Dermis microvascular lymphatic vessel endothelial cell (primary cell): ENCODE data around the gene LUZP1. TPM values are rescaled to one million over a fixed set of nuclear protein-coding genes. Genes with fewer than 3 reads are reported as not detected.

Experiments used
- DNase-seq, 2 donors: peaks; one replicate each; pipeline versions ENCODE4 v3.0.0 to v3.0.0-alpha.2; 2010; ENCODE audit warnings: low read depth in 2 of 2
- total RNA-seq: library from RNA; depleted of rRNA; stranded (reverse); fragments of >200 nt; gene quantifications from 2 replicates; pipeline ENCODE4 v1.2.1, GENCODE V29; 2014

The LUZP1 gene
- total RNA-seq, 1 donor from 2014 or later = 29.1 TPM

DNA sequence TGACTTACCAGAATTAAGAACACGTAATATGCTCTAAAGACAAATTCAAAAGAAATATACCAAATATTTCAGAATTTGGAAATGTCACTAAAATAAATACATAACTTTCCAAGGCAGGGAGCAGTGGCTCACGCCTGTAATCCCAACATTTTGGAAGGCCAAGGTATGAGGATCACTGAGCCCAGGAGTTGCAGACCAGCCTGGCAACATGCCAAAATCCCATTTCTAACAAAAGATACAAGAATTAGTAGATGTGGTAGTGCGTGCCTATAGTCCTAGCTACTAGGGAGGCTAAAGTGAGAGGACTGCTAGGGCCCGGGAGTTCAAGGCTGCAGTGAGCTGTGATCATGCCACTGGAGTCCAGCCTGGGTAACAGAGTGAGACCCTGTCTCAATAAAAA, 11.7 kb downstream of the LUZP1 start:
- no peak for DNase-seq

DNA sequence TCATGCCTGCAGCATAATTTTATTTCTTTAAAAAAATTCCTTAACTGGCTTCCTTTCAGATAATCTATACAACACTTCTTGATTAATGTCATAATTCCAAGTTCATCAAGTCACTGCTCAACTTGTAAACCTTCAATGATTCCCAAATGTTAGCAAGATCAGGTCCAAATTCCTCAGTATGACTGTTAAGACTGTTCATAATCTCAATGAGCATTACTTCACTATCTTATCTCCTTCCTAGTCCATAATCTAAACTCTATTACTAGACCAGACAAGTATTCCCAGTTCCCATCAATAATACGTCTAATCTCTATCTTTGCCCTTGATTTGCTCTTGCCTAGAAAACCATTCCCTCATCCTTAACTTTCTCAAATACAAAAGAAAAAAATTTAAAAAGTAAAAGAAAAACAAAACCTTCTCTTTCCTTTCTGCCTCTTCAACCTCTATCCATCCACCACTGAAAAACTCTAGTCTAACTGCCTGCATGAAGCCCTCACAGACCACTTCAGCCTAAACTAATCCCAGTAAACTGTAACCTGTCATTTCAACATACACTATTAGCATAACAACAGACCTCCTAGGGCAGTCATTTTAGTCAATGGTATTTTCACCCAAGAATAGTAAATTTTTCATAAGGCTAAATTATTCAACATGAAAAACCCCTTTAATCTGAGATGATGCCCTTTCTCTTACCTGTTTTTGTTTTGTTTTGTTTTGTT, 15.5 kb downstream of the LUZP1 start:
- DNase-seq = no peak

GRCh38 chr1:23150742-23151141, 17.9 kb downstream of the LUZP1 start:
- DNase-seq = no peak

- no peak for DNase-seq
These were observed 18.5 kb downstream of the LUZP1 start for GRCh38 chr1:23150125-23150524.

DNA sequence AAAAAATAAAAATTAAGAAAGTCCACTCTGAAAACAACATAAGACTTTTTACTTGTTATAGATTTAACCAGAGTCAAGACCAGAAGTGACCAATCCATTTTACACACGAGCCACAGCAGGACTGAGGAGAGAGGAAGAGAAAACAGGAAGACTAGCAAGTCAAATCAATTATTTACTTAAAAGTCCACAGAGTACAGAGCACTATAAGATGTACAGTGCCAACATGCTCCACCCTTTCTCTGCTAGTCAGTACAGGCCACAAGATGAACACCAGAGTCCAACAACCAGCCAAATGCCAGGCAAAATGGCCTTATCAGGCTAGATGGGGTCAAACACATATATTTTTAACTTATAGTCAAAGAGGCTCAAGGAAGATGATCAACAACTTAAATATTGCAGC, 19.5 kb downstream of the LUZP1 start:
- DNase-seq = peak in 1 of 2 donors; percentile 21

DNA sequence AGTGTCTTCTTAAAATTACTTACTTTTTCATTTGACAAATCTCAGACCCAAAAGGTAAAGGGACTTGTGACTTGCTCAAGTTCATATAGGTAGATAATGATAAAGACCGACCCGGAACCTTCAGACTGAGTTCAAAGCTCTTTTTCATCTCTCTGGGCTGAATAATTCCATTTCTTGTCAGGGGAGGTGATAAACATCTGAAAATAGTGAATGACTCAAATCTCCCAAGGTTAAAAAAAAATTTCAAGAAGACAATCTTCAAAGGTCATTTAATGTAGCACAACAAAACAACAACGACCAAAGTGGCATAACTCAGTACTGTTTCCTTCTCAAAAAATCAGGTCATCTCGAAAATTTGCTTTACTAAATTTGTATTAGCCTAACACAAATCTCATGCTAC, 20.6 kb downstream of the LUZP1 start:
- DNase-seq = no peak

DNA sequence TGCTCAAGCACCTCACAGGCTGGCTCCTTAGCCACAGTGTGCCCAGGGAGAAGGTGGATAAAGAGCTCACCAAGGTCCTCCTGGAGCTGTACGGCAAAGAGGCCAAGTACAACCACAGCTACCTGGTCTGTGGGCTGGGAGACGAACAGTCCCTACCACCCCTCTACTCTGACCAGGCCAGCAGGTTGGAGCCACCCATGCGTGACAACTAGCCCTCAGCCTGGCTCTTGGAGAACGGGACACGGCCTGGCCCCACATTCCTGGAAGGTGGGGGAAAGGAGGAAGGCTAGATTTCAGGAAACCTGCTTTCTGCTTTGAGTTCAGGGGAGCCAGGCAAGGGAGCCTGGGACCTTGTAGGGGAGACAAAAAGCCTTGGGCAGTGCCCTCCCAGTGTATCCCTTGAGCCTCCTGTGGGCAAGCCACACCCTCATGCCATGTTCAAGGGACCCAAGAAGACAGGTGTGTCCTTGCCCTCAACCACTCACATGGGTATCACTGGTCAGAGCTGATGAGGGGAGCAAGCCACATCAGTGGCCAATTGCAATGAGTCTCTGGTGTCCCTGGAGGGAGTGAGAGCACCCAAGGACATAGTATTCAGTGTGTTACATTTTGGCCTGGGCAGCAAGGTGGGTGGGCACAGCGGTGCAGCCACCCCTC, 27.6 kb downstream of the LUZP1 start:
- DNase-seq = no peak

GRCh38 chr1:23135268-23135667, 33.4 kb downstream of the LUZP1 start:
- no peak for DNase-seq

GRCh38 chr1:23134055-23134454, 34.6 kb downstream of the LUZP1 start:
- no peak for DNase-seq

- DNase-seq = no peak
These were observed 35.1 kb downstream of the LUZP1 start for GRCh38 chr1:23133587-23133986.

DNA sequence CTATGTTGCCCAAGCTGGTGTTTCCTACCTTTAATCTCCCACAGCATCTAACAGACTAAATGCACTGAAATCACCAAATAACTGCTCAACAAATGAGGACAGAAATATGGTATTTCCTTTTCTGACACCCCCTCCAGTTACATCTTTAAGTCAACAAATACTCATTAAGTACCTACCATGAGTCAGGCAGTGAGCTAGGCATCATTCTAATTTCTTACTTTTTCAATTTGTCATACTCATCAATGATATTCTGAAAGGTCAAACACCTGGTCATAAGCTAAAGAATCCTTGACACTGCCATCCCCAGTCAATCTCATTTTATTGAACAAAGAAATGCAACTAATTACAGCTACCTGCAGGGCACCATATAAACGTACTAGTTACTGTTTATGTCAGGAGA, 36.6 kb downstream of the LUZP1 start:
- DNase-seq = peak in 1 of 2 donors; percentile 53

DNA sequence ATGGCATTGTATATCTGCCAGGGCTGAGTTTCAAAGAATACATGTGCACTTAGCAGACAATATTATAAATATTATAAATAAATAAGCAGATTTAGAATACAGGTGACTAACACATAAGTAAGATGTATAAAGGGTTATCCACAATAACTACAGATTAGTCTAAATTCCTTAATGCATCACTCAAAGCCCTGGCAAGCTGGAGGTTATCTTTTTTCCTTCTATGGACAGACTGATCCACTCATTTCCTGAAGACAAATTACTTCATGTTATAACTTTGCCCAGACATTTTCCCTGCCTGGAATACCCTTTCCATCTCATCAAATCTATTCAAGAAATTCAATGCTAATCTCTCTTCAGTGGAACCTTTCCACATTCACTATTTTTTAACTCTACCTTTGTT, 38.8 kb downstream of the LUZP1 start:
- DNase-seq = peak in 1 of 2 donors; percentile 71

DNA sequence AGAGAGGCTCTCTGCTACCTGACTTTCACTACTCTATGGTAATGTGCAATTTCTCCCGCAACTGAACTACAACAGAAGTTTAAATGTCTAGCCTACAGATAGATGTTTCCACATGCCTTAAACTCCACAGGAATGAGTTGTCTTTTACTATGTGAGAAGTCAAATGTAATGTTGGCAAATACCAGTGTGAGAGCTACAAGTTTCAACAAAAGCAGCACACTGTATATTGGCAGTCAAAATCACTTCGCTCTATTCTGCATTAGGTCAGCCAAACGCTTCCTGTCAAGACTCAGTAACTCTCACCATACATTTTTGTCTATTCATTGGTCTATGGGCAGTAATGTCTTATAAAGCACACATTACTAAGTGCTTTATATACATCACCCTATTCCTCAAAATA, 41.9 kb downstream of the LUZP1 start:
- DNase-seq = peak in 1 of 2 donors; percentile 43

- DNase-seq = no peak
These were observed 42.5 kb downstream of the LUZP1 start for GRCh38 chr1:23126200-23126599.

DNA sequence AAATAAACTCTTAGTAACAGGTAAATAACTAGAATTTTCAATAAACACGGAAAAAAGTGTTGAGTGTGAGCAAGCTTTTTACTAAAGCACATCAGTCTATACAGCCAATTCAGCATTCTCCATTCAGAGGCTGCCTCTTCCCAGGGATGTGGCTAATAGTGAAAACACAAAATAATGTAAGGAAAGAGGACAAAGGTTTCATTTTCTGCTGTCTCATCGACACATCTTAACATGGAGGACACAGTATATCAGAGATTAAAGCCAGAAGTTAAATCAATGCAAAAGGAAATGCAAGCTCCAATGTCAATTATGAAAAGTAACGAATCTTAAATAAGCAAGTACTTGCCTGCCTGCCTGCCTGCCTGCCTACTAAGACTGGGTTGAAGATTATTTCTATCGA, 43.2 kb downstream of the LUZP1 start:
- DNase-seq = no peak

- no peak for DNase-seq
These were observed 44.2 kb downstream of the LUZP1 start for GRCh38 chr1:23124259-23125026.

DNA sequence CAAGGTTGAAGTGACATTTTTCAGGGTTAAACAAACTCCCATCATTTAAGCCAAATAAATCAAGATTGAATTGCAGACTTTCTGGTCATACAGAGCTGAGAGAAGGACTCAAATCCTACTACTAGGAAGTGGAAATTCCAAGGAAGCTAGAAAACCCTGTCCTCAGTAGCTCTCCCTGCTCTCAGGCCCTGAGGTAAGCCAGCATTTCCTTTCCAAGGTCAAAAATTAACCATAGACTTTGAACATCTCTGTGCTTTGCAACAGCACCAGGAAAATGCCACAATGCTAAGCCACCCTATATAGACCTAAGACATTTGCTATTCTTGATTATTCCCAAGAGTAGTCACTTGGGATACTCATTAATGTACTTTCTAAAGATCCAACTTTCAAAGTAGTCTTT, 45.1 kb downstream of the LUZP1 start:
- DNase-seq = no peak

GRCh38 chr1:23122796-23123195, 45.9 kb downstream of the LUZP1 start:
- DNase-seq = no peak

DNA sequence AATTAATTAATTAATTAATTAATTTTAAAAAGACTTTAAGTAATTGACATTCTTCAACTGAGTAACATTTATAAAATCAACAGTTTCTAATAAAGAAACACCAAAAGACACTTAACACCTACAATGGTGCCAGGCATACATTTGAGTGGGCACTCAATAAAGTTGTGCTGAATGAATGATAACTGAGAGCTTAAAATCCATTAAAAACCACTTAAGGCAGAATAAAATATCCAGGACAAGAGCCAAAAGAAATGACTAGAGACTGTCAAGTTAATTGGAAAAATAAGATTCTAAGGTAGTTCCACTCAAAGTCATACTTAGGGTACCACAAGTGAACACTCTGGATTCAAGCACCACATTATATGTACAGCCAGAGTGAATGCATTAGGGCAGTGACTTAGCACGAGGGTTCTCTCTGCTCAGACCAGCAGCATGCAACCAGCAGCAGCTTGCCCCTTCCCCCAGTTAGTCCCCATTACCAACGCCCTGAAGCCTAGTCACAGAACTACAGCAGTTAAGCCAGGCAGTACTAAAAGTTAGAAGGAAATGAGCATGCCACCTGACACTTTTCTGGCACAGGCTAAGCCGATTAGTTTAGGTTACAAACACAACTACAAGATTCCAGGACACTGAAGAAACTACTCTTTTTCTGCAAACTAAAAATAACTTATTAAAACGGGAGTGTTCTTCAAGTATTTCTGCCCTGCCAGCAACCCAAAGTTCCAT, 46.5 kb downstream of the LUZP1 start:
- DNase-seq = peak in 1 of 2 donors; percentile 58

- no peak for DNase-seq
These were observed 48.3 kb downstream of the LUZP1 start for GRCh38 chr1:23120383-23120782.

DNA sequence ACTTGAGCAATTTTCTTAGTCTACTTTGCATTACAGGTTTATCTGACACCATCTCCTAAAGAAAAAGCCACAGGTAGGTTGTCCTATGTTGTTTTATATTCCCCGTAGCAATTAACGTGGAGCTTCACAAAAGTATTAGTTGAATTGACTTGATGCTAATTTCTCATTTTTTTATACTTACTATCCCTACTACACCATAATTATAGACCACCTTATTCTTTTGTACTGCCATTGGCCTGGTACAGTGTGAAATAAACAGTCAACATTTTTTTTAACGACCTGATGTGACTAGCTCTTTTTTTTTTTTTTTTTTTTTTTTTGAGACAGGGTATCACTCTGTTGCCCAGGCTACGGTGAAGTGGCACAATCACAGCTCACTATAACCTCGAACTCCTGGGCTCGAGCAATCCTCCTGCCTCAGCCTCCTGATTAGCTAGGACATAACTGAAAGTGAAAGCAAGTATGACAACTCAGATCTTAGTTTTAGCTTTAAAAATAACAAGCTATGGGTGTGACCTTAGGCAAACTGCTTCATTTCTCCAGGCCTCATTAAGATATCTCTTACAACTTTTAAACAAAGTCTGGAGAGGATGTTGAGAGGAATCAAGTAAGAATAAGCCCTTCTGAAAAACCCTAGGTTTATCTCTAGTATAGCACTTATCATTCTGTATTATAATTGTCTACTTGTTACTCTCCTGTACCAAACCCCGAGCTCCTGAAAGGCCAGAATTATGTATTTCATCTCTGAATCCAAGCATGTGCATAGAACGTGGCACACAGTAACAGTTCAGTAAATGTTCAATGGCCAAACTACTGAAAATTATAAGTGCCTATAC, 49.5 kb downstream of the LUZP1 start:
- no peak for DNase-seq
